GM12891 (cell line): ENCODE results near the gene HNMT.

Experiments used
- DNase-seq: peaks from one replicate; pipeline ENCODE4 v3.0.0; 2011; ENCODE audit warnings: low spot score; ENCODE audit not compliant: insufficient read length
- FAIRE-seq: peaks from 2 replicates; lab custom pipeline; 2011; peaks lifted over from hg19 to GRCh38; lab: Jason Lieb, UNC
- PAX5 ChIP-seq: IDR thresholded peaks from 2 replicates; pipeline ENCODE4 v1.6.1; 2011; ENCODE audit warnings: low read length, moderate library complexity, mild to moderate bottlenecking; ENCODE audit not compliant: insufficient read depth, severe bottlenecking
- POLR2A ChIP-seq: IDR thresholded peaks from 2 replicates; pipeline ENCODE4 v1.6.1; 2011; ENCODE audit warnings: low read depth, low read length, control low read depth
- POLR2AphosphoS5 ChIP-seq: IDR thresholded peaks from 2 replicates; pipeline ENCODE4 v1.6.1; 2011; ENCODE audit warnings: low read depth, low read length, control low read depth
- POU2F2 ChIP-seq: IDR thresholded peaks from 2 replicates; pipeline ENCODE4 v1.6.1; 2011; ENCODE audit warnings: low read depth, mild to moderate bottlenecking, control low read depth, low read length, moderate library complexity
- SPI1 ChIP-seq: IDR thresholded peaks from 2 replicates; pipeline ENCODE4 v1.6.1; 2011; ENCODE audit warnings: low read depth, low read length, control low read depth
- TAF1 ChIP-seq: IDR thresholded peaks from 2 replicates; pipeline ENCODE4 v1.6.1; 2011; ENCODE audit warnings: low read depth, low read length, control low read depth

The HNMT gene

DNA sequence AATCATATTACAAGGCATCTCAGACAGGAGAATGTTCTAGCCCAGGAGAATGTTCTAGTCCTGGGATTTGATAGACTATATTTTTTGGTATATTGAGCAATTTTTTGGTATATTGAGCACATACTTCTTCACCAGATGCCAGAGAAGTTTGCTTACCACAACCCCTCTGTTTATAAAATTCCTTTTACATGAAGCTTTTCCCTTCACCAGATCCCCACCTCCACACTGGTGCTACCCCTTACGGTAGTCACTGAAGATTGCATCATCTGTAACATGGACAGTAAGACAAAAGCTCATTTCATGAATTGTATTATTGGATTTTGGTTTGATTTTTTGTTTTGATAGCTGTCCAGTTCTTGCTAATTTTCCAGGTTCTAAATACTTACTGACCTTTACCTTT is 7.2 kb upstream of the HNMT start:
- DNase-seq: no peak
- no peak for FAIRE-seq

DNA sequence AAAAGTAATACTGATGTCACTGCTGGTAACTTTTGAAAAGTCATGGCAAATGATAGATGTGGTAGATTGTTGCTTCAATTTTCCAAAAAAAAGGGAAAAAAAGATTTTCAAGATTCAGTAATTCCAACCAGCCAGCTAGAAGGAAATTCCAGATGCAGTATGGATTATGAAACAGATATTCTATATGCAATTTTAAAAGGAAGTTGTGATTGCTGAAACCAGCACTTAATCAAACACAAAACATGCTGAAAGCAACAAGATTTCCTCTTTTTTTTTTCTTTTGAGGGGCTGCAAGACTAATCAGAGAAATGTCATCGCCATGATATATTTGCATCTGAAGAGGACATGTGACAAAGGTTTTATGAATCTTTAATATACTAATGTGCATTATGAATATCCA is 5.1 kb upstream of the HNMT start:
- FAIRE-seq (no peak), DNase-seq (no peak)
- no peak for TF ChIP-seq PAX5
- TF ChIP-seq POLR2A: no peak

More for the DNA sequence above, 7.2 kb upstream of the HNMT start:
- TF ChIP-seq POLR2A: no peak
- TF ChIP-seq POLR2AphosphoS5: no peak
- TF ChIP-seq TAF1: no peak
- no peak for TF ChIP-seq SPI1
- TF ChIP-seq POU2F2: no peak
- TF ChIP-seq PAX5: no peak

DNA sequence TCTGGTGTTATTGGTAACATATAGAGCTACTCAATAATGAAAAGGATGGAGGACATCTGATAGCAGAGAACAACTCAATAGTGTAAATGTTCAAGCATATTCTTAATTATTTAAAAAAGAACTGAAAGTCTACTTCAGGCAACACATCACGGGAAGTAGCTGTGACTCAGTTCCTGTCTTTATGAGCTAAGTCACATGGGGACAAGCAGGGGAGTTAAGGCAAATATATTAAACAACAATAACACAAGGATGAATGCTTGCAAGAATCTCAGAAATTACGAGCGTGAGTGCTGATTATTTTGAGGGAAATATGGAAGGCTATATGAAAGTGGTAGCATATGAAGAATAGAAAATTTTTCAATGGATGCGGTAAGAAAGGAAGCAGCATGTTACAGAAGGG is 4.0 kb upstream of the HNMT start:
- DNase-seq (no peak), FAIRE-seq (no peak)
- TF ChIP-seq TAF1 (no peak), POLR2AphosphoS5 (no peak), POLR2A (no peak), SPI1 (no peak), POU2F2 (no peak)

- no peak for DNase-seq
- TF ChIP-seq PAX5 (no peak), TAF1 (no peak), SPI1 (no peak), POLR2AphosphoS5 (no peak), POLR2A (no peak), POU2F2 (no peak)
- FAIRE-seq: no peak
Measured at GRCh38 chr2:137961602-137962001, 2.7 kb upstream of the HNMT start.

- DNase-seq: no peak
- TF ChIP-seq POLR2AphosphoS5 (no peak), POLR2A (no peak), SPI1 (no peak), TAF1 (no peak), PAX5 (no peak), POU2F2 (no peak)
Measured at GRCh38 chr2:137963535-137964065, 673 bp upstream of the HNMT start.

GRCh38 chr2:137964859-137965459 is 686 bp downstream of the HNMT start:
- FAIRE-seq (no peak), DNase-seq (no peak)
- TF ChIP-seq TAF1: no peak
- no peak for TF ChIP-seq SPI1
- no peak for TF ChIP-seq POLR2AphosphoS5
- TF ChIP-seq POLR2A: no peak
- no peak for TF ChIP-seq POU2F2
- no peak for TF ChIP-seq PAX5

More at GRCh38 chr2:137963535-137964065, 673 bp upstream of the HNMT start:
- no peak for FAIRE-seq

- TF ChIP-seq POU2F2: no peak
- TF ChIP-seq POLR2AphosphoS5: no peak
- TF ChIP-seq POLR2A: no peak
- TF ChIP-seq PAX5: no peak
- no peak for TF ChIP-seq TAF1
- no peak for TF ChIP-seq SPI1
- no peak for FAIRE-seq
- no peak for DNase-seq
Measured at GRCh38 chr2:137966043-137966442, 1.8 kb downstream of the HNMT start.

GRCh38 chr2:137967042-137967441 is 2.8 kb downstream of the HNMT start:
- TF ChIP-seq POLR2A (no peak), POLR2AphosphoS5 (no peak), PAX5 (no peak), TAF1 (no peak), POU2F2 (no peak), SPI1 (no peak)
- no peak for DNase-seq
- no peak for FAIRE-seq

- FAIRE-seq: no peak
- no peak for DNase-seq
- TF ChIP-seq SPI1 (no peak), PAX5 (no peak), TAF1 (no peak), POLR2AphosphoS5 (no peak)
Measured at GRCh38 chr2:137968477-137969417, 4.5 kb downstream of the HNMT start.

DNA sequence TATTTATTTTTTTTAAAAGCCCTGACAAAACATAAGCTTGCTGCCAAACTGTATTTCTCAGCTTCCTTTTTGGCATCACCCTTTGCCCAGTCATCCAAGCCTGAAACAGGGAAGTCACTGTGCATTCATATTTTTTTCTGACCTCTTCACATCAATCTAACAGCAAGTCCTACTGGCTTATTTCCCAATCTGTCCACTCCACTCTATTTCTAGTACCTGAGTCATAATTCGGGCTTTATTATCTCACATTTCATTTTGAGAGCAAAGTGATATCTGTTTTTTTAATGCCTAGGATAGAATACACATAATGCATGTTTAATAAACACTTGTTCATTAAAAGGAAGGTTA is 5.1 kb downstream of the HNMT start:
- FAIRE-seq (no peak), DNase-seq (no peak)
- TF ChIP-seq POLR2A: no peak
- no peak for TF ChIP-seq PAX5
- TF ChIP-seq TAF1: no peak
- TF ChIP-seq POLR2AphosphoS5: no peak
- TF ChIP-seq POU2F2: no peak
- no peak for TF ChIP-seq SPI1
